GM12878 (cell line): Measurements from ENCODE around the gene PAX5. TPM values are rescaled to one million over a fixed set of nuclear protein-coding genes. Genes with fewer than 3 reads are reported as not detected.

Experiments
- ATAC-seq: fragments of 200-7000 bp; cut with Tn5 transposase; 3 replicates; pipeline ENCODE4 v1.9.1; 2020; ENCODE audit warnings: mild to moderate bottlenecking, moderate library complexity
- BruUV-seq: library from RNA; stranded (reverse); fragments of 400-500 nt; replicated peaks from 2 replicates; lab custom pipeline; 2021; lab: Mats Ljungman, UMichigan
- CTCF ChIA-PET: fragments of 300-600 bp; sonication (Branson Sonifier 250); formaldehyde crosslinking; extraction: SDS; loops from one replicate; lab custom pipeline; 2021; ENCODE audit warnings: inconsistent platforms; lab: Yijun Ruan, JAX
- POLR2A ChIA-PET: fragments of 350-600 bp; formaldehyde crosslinking; extraction: SDS; loops from one replicate; lab custom pipeline; 2021; ENCODE audit warnings: inconsistent platforms; lab: Charles Lee
- RAD21 ChIA-PET: fragments of 300-600 bp; sonication (Branson Sonifier 250); formaldehyde crosslinking; loops from one replicate; lab custom pipeline; 2023; ENCODE audit warnings: antibody characterized with exemption; ENCODE audit not compliant: unreplicated experiment; lab: Charles Lee
- SMC1A ChIA-PET: fragments of 300-600 bp; sonication (Branson Sonifier 250); formaldehyde crosslinking; loops from one replicate; lab custom pipeline; 2023; ENCODE audit not compliant: unreplicated experiment, uncharacterized antibody; lab: Charles Lee
- DNase-seq: peaks from one replicate; pipeline ENCODE4 v3.0.0-alpha.2; 2011; ENCODE audit warnings: low read depth, low spot score
- FAIRE-seq: peaks from 3 replicates; lab custom pipeline; 2011; peaks lifted over from hg19 to GRCh38; lab: Jason Lieb, UNC
- H2AFZ ChIP-seq: 2 replicates; pipeline ENCODE4 v1.6.0; 2011; ENCODE audit warnings: low read depth, low read length, control low read depth; ENCODE audit not compliant: control insufficient read depth
- H3K27ac ChIP-seq: 2 replicates; pipeline ENCODE4 v1.5.1; 2011; ENCODE audit warnings: control low read depth; ENCODE audit not compliant: control insufficient read depth, insufficient read depth
- H3K27me3 ChIP-seq, 2 experiments: replicated peaks in 1 of 2; 2 replicates each; pipeline versions ENCODE4 v1.6.0 to v1.6.1; 2011; ENCODE audit warnings: low read length in 1 of 2; ENCODE audit not compliant: control insufficient read depth in 2 of 2, insufficient read depth in 2 of 2
- H3K36me3 ChIP-seq, 2 experiments: 2 replicates each; pipeline ENCODE4 v1.5.1; 2011; ENCODE audit warnings: low read length in 1 of 2; ENCODE audit not compliant: control insufficient read depth in 2 of 2, insufficient read depth in 2 of 2
- H3K4me1 ChIP-seq: 2 replicates; pipeline ENCODE4 v1.6.1; 2011; ENCODE audit warnings: mild to moderate bottlenecking, low read length, moderate library complexity, mixed read lengths; ENCODE audit not compliant: control insufficient read depth, insufficient read depth
- H3K4me2 ChIP-seq: 2 replicates; pipeline ENCODE4 v1.6.0; 2011; ENCODE audit warnings: control low read depth; ENCODE audit not compliant: control insufficient read depth, insufficient read depth
- H3K4me3 ChIP-seq: fragments of 200-600 bp; sonication (generic); 2 replicates; pipeline ENCODE4 v1.5.1; 2016
- H3K79me2 ChIP-seq: 2 replicates; pipeline ENCODE4 v1.6.0; 2011; ENCODE audit warnings: low read length; ENCODE audit not compliant: control insufficient read depth, insufficient read depth
- H3K9ac ChIP-seq: 2 replicates; pipeline ENCODE4 v1.8.0; 2011; ENCODE audit warnings: low read length, control low read depth, mixed read lengths; ENCODE audit not compliant: control insufficient read depth, insufficient read depth
- H3K9me3 ChIP-seq: replicated peaks from 3 replicates; pipeline ENCODE4 v1.5.1; 2011; ENCODE audit warnings: mild to moderate bottlenecking, low read length; ENCODE audit not compliant: control insufficient read depth, insufficient read depth
- H4K20me1 ChIP-seq: 2 replicates; pipeline ENCODE4 v1.6.0; 2011; ENCODE audit not compliant: control insufficient read depth, insufficient read depth
- EP300 ChIP-seq, 2 experiments: fragments of 150-350 bp in 1 of 2; IDR thresholded peaks; 2 replicates each; pipeline ENCODE4 v1.6.1; 2011 to 2012; ENCODE audit warnings: low read depth in 2 of 2, low read length in 2 of 2, borderline replicate concordance in 1 of 2, improper control_type of control experiment in 1 of 2, inconsistent platforms in 1 of 2; ENCODE audit not compliant: control insufficient read depth in 1 of 2
- GABPA ChIP-seq: IDR thresholded peaks from 2 replicates; pipeline ENCODE4 v1.6.1; 2014; ENCODE audit warnings: antibody characterized with exemption, low read depth, mild to moderate bottlenecking, inconsistent platforms
- IKZF1 ChIP-seq: fragments of 450-650 bp; conservative IDR thresholded peaks from 2 replicates; pipeline ENCODE4 v1.6.1; 2017; ENCODE audit warnings: antibody characterized with exemption, mild to moderate bottlenecking
- JUNB ChIP-seq: IDR thresholded peaks from 2 replicates; pipeline ENCODE4 v1.6.1; 2016; ENCODE audit warnings: antibody characterized with exemption, mild to moderate bottlenecking
- KDM1A ChIP-seq: fragments of 200-600 bp; sonication (generic); IDR thresholded peaks from 2 replicates; pipeline ENCODE4 v1.6.1; 2016; ENCODE audit warnings: borderline replicate concordance
- NR2C2 ChIP-seq: IDR thresholded peaks from 2 replicates; pipeline ENCODE4 v1.6.1; 2011; ENCODE audit warnings: borderline replicate concordance, low read depth; ENCODE audit not compliant: control insufficient read depth, insufficient read length
- NRF1 ChIP-seq: conservative IDR thresholded peaks from 2 replicates; pipeline ENCODE4 v1.6.1; 2011; ENCODE audit warnings: mild to moderate bottlenecking, low read depth, low read length, improper control_type of control experiment
- POLR2A ChIP-seq: IDR thresholded peaks from 2 replicates; pipeline ENCODE4 v1.6.1; 2011; ENCODE audit warnings: low read depth, mild to moderate bottlenecking, low read length
- SMAD1 ChIP-seq: fragments of 450-650 bp; IDR thresholded peaks from 2 replicates; pipeline ENCODE4 v1.6.1; 2018; ENCODE audit warnings: mild to moderate bottlenecking, low read depth; ENCODE audit not compliant: partially characterized antibody
- SPI1 ChIP-seq: IDR thresholded peaks from 2 replicates; pipeline ENCODE4 v1.6.1; 2011; ENCODE audit warnings: low read depth, mild to moderate bottlenecking, low read length, moderate library complexity, borderline replicate concordance; ENCODE audit not compliant: insufficient read depth
- SRF ChIP-seq, 2 experiments: IDR thresholded peaks; 2 replicates each; pipeline ENCODE4 v1.6.1; 2011; ENCODE audit warnings: low read depth in 2 of 2, low read length in 2 of 2, mild to moderate bottlenecking in 1 of 2, moderate library complexity in 1 of 2
- STAT1 ChIP-seq: fragments of 450-650 bp; conservative IDR thresholded peaks from 2 replicates; pipeline ENCODE4 v1.6.1; 2014; ENCODE audit warnings: antibody characterized with exemption, mild to moderate bottlenecking
- TBL1XR1 ChIP-seq: IDR thresholded peaks from 2 replicates; pipeline ENCODE4 v1.6.1; 2012; ENCODE audit warnings: low read depth, low read length, improper control_type of control experiment
- ZNF207 ChIP-seq: fragments of 450-650 bp; IDR thresholded peaks from 2 replicates; pipeline ENCODE4 v1.6.1; 2014; ENCODE audit warnings: antibody characterized with exemption, mild to moderate bottlenecking, borderline replicate concordance
- ZZZ3 ChIP-seq: IDR thresholded peaks from 2 replicates; pipeline ENCODE4 v1.6.1; 2011; ENCODE audit warnings: low read depth; ENCODE audit not compliant: control insufficient read depth, insufficient read length
- WGBS: methylation state at CpG from one replicate; pipeline ENCODE4 v1.1.6; 2016; ENCODE audit warnings: low lambda C conversion rate; ENCODE audit not compliant: insufficient replicate concordance, insufficient coverage; ENCODE audit errors: missing lambda C conversion rate; 5-methylcytosine and 5-hydroxymethylcytosine counted together
- in situ Hi-C: fragments of 300-500 bp; cut with MboI; formaldehyde crosslinking; loops from 9 replicates; pipeline ENCODE4 v1.14.3; 2018; ENCODE audit warnings: mixed read lengths
- intact Hi-C: fragments of 100-400 bp; cut with micrococcal nuclease; formaldehyde crosslinking; loops from one replicate; pipeline ENCODE4 v1.14.2; 2022; ENCODE audit not compliant: unreplicated experiment
- polyA plus RNA-seq, 11 experiments: library from polyadenylated mRNA; depleted of rRNA in 4 of 11; unstranded in 6 of 11; stranded (reverse) in 5 of 11; fragments of >200 nt; fragmentation: Nextera tagmentation in 4 of 11; fragmentation: Illumina TruSeq in 1 of 11; extraction: Ambion mirVana in 4 of 11; extraction: Trizol in 1 of 11; gene quantifications; 1 replicate in 1 of 11; 2 replicates in 10 of 11; pipeline versions ENCODE4 v1.2.1 to v1.2.3, GENCODE V29; 2011 to 2016; ENCODE audit warnings: inconsistent platforms in 2 of 11, missing spikeins in 2 of 11, low read depth in 1 of 11
- total RNA-seq, 4 experiments: library from RNA; depleted of rRNA in 3 of 4; stranded (reverse); fragments of >200 nt in 3 of 4; fragmentation: Illumina TruSeq in 1 of 4; extraction: Trizol in 1 of 4; gene quantifications; 2 replicates each; pipeline versions ENCODE4 v1.2.1 to v1.2.3, GENCODE V29; 2013 to 2021
- TF ChIP-seq, protein P1 (sequence below): fragments of 150-350 bp; IDR thresholded peaks from 2 replicates; pipeline ENCODE4 v1.6.1; 2016; ENCODE audit warnings: low read depth, low read length
- TF ChIP-seq, protein P2 (sequence below): fragments of 450-650 bp; IDR thresholded peaks from 2 replicates; pipeline ENCODE4 v1.6.1; 2018; ENCODE audit warnings: mild to moderate bottlenecking, low read depth, moderate library complexity; ENCODE audit not compliant: partially characterized antibody

Gene PAX5
- total and polyA plus RNA-seq, 10 of the 15 experiments (the other 5 are each of a cell fraction or from before 2014, with no cell fraction given) = 2.2 to 123 (median 31.9) TPM

DNA sequence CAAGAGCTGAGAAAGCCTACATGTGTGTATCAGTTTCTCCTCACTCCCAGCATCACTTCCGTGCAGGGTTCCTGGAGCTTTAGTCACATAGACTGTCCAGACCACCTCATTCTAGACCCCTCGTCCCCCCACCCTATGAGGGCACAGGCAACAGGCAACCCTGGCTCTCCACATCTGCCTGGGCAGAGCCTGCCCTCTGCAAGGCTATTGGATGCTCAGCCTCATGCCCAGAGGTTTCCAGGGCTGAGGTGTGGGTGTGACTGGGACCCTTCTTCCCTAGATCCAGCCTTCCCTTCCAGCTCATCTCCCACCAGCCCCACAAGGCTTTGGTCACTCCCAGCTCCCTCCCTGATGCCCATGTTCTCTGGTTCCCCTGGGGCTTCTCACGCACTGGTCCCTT lies 161.4 kb downstream of the PAX5 start:
- ChIA-PET RAD21 (interaction anchor here (0.6 to 3.7 kb wide), 27 partner anchors 19 to 546 kb away, joined by 3 to 37 read pairs (median 4); partner anchors contain the start of gene ZCCHC7), POLR2A (no interaction called here), CTCF (interaction anchor here (0.6 to 4.0 kb wide), 64 partner anchors 10 to 591 kb away, joined by 3 to 56 read pairs (median 4); no protein-coding TSS in a partner anchor), SMC1A (interaction anchor here (0.7 to 2.3 kb wide), 32 partner anchors 9 to 825 kb away, joined by 3 to 11 read pairs (median 3); partner anchors contain the start of gene ZCCHC7)
- in situ Hi-C loops = no loop called here
- Histone ChIP-seq H3K4me2 (no peak overlapping the region), H3K4me3 (no peak overlapping the region), H3K27ac (no peak overlapping the region), H3K9me3 (no peaks in the 10 kb centered on the region), H2AFZ (no peak overlapping the region), H4K20me1 (no peaks in the 10 kb centered on the region), H3K4me1 (peaks cover 20% of the 10 kb centered on the region), H3K36me3 (peaks cover 32 to 41% of the 10 kb centered on the region in 2 experiments), H3K27me3 (no peaks in the 10 kb centered on the region), H3K9ac (no peak overlapping the region), H3K79me2 (peaks cover 5% of the 10 kb centered on the region)
- intact Hi-C loops = loop anchor here (1.0 to 10.0 kb wide), 4 partner anchors 119 to 532 kb away; partner anchors contain the start of gene ZCCHC7
- DNase-seq (no peak), ATAC-seq (no peak), FAIRE-seq (no peak)
- TF ChIP-seq KDM1A = no peak
- no peak for TF ChIP-seq SRF (IDR thresholded peaks at IDR 0.05; ENCODE audit: low read depth in 2 of 2, low read length in 2 of 2)
- no peak for TF ChIP-seq EP300 (IDR thresholded peaks at IDR 0.05; ENCODE audit: borderline replicate concordance in 1 of 2, control insufficient read depth in 1 of 2, low read depth in 2 of 2, low read length in 2 of 2)
- no peak for TF ChIP-seq POLR2A
- TF ChIP-seq TBL1XR1 = no peak
- TF ChIP-seq IKZF1 = no peak
- TF ChIP-seq GABPA = no peak
- TF ChIP-seq SMAD1 = no peak
- TF ChIP-seq ZZZ3 = no peak
- TF ChIP-seq STAT1 = no peak
- TF ChIP-seq SPI1 = no peak
- no peak for TF ChIP-seq JUNB
- TF ChIP-seq NRF1 = no peak
- TF ChIP-seq, protein P1, sequence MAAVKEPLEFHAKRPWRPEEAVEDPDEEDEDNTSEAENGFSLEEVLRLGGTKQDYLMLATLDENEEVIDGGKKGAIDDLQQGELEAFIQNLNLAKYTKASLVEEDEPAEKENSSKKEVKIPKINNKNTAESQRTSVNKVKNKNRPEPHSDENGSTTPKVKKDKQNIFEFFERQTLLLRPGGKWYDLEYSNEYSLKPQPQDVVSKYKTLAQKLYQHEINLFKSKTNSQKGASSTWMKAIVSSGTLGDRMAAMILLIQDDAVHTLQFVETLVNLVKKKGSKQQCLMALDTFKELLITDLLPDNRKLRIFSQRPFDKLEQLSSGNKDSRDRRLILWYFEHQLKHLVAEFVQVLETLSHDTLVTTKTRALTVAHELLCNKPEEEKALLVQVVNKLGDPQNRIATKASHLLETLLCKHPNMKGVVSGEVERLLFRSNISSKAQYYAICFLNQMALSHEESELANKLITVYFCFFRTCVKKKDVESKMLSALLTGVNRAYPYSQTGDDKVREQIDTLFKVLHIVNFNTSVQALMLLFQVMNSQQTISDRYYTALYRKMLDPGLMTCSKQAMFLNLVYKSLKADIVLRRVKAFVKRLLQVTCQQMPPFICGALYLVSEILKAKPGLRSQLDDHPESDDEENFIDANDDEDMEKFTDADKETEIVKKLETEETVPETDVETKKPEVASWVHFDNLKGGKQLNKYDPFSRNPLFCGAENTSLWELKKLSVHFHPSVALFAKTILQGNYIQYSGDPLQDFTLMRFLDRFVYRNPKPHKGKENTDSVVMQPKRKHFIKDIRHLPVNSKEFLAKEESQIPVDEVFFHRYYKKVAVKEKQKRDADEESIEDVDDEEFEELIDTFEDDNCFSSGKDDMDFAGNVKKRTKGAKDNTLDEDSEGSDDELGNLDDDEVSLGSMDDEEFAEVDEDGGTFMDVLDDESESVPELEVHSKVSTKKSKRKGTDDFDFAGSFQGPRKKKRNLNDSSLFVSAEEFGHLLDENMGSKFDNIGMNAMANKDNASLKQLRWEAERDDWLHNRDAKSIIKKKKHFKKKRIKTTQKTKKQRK = no peak
- TF ChIP-seq, protein P2, sequence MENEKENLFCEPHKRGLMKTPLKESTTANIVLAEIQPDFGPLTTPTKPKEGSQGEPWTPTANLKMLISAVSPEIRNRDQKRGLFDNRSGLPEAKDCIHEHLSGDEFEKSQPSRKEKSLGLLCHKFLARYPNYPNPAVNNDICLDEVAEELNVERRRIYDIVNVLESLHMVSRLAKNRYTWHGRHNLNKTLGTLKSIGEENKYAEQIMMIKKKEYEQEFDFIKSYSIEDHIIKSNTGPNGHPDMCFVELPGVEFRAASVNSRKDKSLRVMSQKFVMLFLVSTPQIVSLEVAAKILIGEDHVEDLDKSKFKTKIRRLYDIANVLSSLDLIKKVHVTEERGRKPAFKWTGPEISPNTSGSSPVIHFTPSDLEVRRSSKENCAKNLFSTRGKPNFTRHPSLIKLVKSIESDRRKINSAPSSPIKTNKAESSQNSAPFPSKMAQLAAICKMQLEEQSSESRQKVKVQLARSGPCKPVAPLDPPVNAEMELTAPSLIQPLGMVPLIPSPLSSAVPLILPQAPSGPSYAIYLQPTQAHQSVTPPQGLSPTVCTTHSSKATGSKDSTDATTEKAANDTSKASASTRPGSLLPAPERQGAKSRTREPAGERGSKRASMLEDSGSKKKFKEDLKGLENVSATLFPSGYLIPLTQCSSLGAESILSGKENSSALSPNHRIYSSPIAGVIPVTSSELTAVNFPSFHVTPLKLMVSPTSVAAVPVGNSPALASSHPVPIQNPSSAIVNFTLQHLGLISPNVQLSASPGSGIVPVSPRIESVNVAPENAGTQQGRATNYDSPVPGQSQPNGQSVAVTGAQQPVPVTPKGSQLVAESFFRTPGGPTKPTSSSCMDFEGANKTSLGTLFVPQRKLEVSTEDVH = no peak
- TF ChIP-seq ZNF207 = no peak
- TF ChIP-seq NR2C2 = no peak
- BruUV-seq = no TSS peak
- 52% methylated on average over 3 of the region's 3 CpGs for WGBS
